Retina (tissue), 1 donor: Measurements from ENCODE around the gene OSMR.

Experiments
- DNase-seq: peaks from one replicate; pipeline ENCODE4 v3.0.0-alpha.2; 2016

Gene OSMR

DNA sequence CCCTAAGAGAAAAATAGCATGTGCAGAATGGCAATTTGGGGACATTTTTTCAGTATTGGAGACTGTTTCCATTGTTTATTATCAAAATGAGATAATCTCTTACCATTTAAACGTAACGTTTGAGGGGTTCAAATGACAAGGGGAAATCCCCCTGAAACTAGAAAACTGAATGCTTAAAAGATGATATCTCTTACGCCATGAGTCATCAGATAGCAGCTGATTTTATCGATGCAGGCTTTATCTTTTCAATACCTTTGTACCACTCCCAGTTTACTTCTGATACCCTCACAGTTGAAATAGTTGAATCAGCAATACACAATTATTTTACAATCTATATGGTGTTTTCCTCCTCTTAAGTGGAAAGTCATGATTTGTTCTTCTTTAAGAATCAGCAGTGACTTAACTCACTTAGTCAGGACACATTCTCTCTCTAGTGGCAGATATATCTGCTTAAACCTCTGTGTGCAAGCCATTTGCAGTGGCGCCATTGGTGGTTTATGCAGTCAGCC, 29.2 kb downstream of the OSMR start:
- DNase-seq = no peak

DNA sequence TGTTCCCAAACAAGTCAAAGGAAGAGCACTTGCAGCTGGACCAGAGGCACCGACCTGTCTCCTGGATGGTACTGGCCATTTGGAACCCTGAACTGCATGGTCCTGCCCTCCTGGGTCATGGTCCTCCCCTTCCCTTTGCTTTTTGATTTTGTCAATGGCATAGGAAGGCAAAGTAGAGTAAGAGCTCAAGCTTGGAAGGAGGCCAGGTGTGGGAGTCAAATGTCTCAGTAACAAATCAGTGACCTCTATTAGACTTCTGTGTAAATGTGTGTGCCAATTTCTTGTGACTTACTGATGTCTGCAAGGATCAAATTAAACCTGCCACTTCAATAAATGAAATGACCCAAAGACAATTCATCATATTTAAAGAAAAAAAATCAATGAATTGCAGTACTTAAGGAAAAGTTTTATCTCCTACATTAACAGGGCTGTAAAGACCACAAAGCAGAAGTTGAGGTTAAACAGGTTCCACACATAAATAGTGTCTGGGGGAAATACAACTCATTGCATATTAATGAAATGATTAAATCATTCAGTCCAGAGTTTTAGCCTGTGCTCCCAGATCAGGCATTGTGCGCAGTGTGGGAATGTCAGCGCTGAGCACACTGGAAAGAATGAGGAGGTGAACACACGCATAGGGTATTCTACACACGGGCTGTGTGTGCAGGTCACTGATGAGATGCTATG, 32.7 kb downstream of the OSMR start:
- no peak for DNase-seq

DNA sequence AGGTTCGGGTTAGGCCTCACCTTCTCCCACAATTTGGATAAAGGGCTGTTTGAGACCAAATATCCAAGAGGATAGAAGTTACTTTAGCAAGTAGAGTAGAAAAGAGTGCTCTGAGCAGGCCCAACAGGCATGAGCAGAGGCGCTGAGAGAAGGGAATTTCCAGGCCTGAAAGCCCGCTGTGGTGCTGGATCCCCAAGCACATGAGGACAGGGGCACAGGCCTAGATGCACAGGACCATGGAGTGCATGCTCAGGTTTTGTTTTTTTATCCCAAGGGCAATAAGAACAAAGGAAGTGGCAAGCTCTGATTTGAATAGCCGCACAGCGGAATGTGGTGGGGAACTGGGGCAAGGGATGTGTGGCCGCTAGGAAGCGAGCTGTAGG, 33.3 kb downstream of the OSMR start:
- no peak for DNase-seq

DNA sequence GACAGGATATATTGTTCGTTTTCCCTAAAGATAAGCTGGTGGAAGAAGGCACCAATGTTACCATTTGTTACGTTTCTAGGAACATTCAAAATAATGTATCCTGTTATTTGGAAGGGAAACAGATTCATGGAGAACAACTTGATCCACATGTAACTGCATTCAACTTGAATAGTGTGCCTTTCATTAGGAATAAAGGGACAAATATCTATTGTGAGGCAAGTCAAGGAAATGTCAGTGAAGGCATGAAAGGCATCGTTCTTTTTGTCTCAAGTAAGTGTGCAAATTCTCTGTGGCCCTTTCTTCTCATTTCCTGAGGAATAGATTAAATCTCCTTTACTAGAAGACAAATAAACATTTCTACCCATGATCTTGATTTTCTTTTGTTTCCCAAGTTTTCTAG, 38.0 kb downstream of the OSMR start:
- no peak for DNase-seq

DNA sequence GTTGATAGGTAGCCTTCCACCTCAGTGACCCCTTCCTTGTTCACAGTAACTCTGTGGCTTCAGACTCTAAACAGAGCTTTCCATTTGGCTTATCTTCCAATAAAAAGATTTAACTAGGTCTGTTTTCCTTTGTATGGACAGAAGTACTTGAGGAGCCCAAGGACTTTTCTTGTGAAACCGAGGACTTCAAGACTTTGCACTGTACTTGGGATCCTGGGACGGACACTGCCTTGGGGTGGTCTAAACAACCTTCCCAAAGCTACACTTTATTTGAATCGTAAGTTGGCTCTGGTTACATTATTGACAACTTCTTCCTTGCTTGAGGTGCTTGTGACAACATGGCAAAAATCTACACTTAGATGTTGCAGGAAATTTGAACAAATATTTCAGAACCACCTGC, 39.4 kb downstream of the OSMR start:
- DNase-seq = no peak

DNA sequence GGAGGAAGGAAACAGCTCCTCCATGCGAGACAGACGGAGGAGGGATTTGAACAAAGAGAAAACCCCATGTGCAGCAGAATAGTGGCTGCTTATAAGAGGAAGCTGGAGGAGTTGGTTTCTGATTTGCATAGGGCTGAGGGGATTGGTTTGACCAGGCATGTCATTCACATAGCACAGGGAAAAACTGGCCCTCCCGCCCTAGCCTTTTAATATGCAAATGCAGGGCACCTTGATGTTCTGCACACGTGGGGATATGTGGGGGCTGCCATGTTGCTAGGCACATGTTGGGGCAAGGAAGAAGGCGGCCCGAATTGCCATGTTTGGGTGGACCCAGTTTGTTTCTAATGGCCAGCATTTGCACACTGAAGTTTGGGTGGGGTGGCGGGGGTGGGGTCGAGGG, 42.2 kb downstream of the OSMR start:
- no peak for DNase-seq

DNA sequence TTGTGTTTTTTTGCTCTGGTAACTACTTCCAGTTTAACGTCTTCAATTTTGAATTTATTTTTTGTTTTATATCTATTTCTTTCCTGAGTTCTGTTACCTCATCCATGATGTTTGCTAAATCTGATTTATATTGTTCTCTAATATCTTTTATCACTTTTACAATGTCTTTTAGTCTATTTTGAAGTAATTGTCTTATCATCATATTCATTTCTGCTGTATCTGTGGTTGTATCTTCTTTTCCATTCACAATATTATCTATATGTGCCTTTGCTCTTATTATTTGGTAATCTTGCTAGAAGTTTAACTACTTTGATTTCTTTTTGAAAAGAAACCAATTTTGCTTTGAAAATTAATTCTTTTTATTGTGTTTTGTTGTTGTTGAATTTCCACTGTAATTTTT, 43.6 kb downstream of the OSMR start:
- DNase-seq = no peak

DNA sequence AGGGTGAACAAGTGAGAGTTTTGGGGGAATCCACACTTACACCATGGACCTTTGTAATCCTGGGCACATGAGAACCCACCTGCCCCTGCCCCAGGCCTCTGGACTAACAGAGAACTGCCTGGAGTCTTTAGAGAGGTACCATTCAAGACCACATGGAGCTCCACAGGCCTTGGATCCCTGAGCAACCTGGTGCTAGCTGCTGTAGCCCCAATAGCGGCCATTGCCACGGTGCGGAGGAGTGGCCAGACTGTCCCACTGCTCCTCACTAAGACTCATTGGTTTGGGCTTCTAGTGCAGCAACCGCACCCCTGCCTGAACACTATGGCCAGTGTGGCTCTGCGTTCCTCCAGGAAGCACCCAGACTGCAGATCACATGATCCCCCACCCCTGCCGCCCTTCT, 45.8 kb downstream of the OSMR start:
- no peak for DNase-seq

DNA sequence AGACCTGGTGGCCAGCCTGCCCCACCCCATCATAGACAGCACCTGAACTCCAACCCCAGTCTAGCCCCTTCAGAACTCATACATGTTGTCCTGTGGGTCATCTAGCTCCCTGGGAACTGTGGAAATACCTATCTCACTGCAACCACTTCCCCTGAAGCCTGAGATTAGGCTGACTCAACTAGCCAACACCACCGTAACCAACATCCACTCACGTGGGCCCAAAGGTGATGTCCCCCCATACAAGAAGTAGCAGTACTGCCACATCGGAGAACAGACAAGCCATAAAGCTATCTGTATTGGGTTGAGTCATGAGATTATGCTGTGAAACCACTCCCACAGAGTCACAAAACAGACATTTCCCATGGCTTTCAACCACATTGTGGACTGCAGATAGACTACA, 46.6 kb downstream of the OSMR start:
- no peak for DNase-seq

DNA sequence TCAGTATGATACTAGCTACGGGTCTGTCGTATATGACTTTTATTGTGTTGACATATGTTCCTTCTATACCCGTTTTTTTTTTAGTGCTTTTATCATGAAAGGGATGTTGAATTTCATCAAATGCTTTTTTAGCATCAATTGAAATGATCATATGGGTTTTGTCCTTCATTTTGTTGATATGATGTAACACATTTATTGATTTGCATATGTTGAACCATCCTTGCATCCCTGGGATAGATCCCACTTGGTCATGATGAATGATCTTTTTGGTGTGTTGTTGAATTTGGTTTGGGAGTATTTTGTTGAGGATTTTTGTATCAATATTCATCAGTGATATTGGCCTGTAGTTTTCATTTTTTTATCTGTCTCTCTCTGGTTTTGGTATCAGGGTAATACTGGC, 50.9 kb downstream of the OSMR start:
- DNase-seq = no peak

DNA sequence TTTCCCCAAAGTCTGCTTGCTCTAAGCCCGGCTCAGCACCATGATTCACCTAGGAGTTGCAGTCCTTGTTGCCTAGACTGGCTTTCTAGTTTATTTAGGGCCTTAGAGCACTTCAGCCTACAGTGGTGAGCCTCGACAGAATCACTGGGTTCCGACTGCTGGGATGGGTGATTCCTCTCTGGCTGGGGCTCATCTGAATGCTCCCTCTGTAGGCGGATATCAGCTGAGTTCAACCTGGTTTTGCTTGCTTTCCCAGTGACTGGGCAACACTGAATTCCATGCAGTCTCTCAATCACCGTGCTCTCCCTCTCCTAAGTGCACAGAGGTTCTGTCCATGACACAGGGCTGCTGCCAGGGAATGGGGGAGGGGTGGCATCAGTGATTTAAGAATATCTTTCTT, 54.1 kb downstream of the OSMR start:
- no peak for DNase-seq

DNA sequence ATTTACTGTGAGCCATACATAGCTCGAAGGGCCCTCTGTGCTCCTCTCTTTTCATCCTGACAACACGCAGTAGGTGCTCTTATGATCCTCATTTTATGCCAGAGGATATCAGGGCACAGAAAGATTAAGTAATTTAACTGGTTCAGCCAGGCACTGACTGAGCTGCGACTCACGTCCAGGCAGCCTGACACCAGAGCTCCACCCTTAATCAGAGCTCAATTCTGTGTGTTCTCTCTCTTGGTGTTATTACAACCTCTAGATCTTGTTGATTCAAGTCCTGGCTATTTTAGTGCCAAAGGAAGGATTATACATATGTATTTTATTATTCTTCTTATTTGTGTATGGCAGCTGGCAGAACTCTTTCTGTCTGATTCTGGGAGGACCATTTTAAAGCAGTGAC, 59.7 kb downstream of the OSMR start:
- no peak for DNase-seq

DNA sequence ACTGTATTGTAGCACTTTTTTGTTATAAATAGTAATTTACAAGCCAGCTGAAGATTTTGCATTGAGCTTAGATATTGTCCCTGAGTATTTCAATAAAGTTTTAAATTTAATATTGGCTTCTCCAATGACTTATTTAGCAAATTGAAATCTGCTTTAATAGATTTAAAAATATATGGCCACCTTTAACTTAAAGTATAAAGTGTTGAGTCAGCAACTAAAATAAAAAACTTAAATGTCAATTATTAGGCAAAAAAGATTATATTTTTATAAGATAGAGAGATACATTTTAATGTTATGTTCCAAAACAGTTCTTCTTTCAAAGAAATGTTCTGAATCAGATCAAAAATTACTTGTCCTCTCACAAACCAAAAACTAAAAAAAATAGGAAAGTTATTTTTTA, 60.7 kb downstream of the OSMR start:
- no peak for DNase-seq

DNA sequence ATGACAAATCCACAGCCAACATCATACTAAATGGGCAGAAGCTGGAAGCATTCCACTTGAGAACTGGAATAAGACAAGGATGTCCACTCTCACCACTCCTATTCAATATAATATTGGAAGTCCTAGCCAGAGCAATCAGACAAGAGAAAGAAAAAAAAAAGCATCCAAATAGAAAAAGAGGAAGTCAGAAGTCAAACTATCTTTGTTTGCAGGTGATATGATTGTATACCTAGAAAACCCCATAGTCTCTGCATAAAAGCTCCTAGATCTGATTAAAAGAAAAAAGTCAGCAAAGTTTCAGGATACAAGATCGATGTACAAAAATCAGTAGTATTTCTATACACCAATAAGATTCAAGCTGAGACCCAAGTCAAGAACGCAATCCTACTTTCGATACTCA, 66.1 kb downstream of the OSMR start:
- DNase-seq = no peak

DNA sequence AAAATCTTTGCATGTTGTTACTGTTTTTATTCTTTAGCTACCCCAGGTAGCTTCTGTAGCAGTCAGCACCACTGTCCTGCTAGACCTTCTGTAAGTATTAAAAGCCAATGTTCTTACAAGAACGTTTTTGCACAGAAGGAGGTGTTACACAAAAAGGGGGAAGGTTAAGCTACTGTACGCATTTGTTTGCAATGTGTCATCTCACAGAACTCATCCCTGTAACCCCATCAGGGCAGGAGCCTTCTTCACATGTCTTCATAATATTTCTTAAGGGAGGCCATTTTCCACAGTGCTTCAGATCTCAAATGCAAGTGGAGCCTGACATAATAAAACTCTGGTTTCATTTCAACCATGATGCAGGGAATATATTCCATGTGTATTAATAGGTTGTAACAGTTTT, 67.9 kb downstream of the OSMR start:
- no peak for DNase-seq

DNA sequence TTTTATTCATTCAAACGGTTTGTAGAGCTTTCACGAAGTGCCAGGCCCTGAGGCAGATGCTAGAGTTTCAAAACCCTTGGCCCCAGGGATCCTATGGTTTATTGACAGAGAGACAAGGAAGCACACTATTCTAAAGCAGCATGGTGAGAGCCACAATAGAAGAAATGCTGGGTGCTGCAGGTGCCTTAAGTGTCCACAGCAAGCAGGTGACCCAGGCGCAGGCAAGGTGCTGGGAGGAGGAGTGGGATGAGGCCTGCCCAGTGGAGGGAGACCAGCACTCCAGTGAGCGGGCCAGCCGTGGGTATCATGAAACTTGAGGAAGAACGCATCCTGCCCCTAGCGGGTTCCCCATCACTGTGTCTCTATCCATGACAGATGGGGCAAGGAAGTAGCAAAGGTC, 71.0 kb downstream of the OSMR start:
- DNase-seq = no peak

DNA sequence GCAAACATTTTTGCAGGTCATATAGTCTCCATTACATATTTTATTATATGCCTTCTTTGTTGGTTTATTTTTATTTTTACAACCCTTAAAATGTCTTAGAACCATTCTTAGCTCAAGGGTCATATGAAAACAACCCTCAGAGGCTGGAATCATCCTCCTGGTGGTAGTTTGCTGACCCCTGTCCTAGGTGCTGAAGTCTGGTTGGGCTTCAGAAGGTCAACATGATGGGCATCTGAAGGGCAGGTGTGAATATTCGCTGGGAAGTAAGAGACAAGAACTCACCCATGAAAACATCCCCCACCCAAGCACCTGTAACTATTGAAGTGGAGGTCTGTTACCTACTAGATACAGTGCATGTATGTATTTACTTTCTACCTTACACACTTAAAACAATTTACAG, 75.4 kb downstream of the OSMR start:
- no peak for DNase-seq

DNA sequence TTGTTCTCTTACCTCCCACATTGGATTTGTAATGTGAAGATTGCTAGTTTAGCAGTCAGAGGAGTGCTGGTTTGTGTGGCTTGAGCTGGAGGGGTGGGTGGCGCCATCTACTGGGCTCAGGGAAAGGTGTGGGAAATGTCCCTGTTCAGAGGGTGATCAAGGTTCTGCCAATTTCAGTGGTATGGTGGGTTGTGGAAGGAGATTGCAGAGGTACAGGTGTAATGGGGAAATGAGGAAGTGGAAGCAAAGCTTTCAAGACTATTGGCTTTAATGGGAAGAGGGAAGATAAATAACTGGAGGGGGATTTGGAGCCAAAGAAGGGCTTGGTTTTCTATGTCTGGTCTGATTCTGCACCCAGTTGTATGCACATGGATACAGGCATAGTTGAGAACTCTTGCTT, 76.4 kb downstream of the OSMR start:
- DNase-seq = peak; percentile 49

DNA sequence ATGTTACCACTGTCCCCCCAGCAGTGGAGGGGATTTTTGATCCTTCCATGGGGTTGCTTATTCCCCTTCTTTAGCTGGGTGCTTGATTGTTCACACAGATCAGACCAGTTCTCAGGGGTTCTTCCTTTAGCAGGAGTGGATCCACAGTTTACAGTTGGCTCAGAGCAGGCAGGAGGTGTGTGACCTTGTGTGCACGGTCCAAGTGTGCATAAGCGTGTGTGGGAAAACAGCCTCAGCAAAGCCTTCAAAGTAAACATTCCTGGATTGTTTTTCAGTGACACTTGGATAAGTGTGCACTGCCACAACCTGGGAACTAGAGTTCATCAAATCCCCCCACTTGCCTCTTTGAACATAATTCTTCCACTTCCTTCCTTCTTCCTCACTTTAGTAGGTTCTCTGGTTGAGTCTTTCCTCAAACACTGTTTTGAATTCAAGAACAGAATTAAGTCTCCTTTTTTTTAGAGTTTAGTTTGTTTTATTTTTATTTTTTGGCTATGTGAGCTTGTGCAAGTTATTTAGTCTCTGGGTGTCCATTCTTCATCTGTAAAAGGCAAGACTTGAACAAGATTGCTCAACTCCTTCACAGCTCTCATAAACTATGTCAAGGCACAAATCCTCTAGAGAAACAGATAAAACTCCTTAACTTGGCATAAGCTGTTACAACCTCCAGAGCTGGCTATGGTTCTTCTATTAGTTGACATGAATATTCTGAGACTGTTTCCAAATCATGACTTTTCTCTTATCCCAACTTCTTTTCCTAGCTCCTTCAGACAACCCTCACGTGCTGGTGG, 78.0 kb downstream of the OSMR start:
- DNase-seq = no peak

DNA sequence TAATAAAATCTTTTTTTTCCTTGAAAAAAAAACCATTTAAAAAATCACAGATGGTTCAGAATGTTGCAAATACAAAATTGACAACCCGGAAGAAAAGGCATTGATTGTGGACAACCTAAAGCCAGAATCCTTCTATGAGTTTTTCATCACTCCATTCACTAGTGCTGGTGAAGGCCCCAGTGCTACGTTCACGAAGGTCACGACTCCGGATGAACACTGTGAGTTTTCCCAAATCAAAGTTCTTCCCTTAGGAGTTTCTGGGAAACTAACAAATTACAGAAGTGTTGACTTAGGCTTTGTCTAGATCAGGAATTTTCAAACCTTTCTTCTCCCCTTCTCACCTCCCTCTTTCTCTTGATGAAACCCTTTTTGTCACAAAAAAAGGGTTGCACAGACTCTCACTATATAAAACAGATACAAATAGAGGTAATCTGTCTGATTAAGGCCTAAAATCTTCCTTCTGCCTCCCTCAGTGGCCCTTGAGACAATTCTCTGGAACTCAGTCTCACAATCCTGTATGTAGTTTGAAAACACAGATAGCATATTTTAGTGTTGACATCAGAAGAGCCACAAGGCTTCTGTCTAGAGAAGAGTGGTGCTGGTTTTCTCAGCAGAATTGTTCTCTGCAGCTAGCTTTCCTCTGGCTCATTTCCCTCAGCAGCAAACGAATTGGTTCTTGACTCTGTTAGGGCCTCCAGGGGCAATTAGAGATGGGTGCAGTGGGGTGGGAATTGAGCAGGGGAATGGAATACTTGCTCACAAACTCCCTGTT, 79.5 kb downstream of the OSMR start:
- DNase-seq = no peak

DNA sequence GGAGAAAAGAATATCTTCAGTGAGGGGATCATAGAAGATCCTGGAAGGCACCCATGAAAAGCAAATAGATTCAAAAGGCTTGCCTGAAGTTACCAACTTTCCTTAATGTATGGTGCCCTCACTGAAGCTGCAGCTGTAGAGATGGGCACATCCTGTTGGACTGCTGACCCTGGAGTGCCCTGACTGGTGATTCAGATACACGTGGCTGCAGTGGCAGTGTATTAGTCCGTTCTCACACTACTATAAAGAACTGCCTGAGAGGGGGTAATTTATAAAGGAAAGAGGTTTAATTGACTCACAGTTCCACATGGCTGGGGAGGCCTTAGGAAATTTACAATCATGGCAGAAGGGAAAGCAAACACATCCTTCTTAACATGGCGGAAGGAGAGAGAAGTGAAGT, 80.3 kb downstream of the OSMR start:
- DNase-seq = no peak

DNA sequence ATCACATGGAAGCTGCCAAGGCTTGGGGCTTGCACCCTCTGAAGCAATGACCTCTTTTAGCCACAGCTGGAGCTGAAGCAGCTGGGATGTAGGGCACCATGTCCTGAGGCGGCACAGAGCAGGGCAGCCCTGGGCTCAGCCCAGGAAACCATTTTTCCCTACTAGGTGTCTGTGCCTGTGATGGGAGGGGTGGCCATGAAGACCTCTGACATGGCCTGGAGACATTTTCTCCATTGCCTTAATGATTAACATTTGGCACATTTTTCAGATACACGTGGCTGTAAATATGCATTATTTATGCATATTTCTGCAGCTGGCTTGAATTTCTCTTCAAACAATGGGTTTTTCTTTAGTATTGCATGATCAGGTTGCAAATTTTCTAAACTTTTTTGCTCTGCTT, 81.7 kb downstream of the OSMR start:
- no peak for DNase-seq

DNA sequence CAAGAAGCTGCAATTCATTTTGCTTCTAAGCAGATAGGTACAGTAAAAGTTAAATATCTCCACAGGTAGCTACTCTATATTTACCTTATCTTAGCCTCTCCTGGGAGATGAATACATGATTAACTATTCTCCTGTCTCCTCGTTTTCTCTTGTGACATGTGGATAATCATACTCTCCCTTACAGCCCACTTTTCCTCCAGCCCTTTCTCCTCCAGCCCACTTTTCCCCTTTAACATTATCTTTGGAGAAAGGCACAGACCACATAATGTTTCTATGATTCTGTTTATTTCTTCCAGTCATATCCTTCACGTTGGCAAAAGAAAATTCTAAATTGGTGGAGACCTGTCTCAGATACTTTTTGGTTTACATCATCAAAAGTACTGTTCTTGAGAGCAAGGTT, 84.0 kb downstream of the OSMR start:
- no peak for DNase-seq

DNA sequence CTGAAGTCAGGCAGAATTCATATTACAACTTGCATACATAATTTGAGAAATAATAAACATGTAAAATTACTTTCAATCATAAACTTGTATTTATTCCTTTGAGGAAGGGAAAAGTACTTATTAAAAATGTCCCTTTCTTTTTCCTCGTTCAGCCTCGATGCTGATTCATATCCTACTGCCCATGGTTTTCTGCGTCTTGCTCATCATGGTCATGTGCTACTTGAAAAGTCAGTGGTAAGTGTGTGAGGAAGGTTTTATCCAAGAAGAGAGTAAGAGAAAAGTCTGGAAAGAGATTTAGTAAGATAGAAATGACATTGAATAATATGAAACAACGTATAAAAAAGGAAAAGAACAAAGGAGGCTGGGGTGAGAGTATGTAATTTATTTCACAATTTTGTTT, 85.9 kb downstream of the OSMR start:
- DNase-seq = no peak
